ENCODE data around the gene WARS2. TPM values are rescaled to one million over a fixed set of nuclear protein-coding genes. Genes with fewer than 3 reads are reported as not detected.
"Not testable (repeated sequence)": the region's sequence is repeated elsewhere in the genome, so short reads cannot be mapped to it uniquely, and the experiment has no call there.

The WARS2 gene
- total and polyA plus RNA-seq, 4 donors, result 4.6 to 33.2 (median 11.3) TPM

DNA sequence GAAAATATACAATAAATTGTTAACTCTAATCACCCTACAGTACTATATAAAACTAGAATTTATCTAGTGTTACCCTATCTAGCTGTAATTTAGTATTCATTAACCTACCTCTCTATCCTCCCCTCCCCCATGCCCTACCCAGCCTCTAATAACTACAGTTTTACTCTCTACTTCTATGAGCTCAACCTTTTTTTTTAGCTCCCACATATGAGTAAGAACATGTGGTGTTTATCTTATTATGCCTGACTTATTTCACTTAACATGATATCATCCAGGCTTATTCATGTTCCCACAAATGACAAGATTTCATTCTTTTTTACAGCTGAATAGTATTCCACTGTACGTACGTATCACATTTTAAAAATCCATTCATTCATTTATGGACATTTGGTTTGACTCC lies 46.0 kb upstream of the WARS2 start:
- H3K36me3 ChIP-seq (ENCODE audit: control insufficient read depth in 4 of 4, insufficient read depth in 4 of 4, low read length in 4 of 4), result peaks cover 0 to 3% (median 0%) of the 10 kb centered on the region in 4 donors
- H3K9me3 ChIP-seq (ENCODE audit: control insufficient read depth in 4 of 4, insufficient read depth in 3 of 4, low read length in 3 of 4), result peaks cover 0 to 2% (median 0%) of the 10 kb centered on the region in 4 donors
- no peaks in the 10 kb centered on the region for H3K27me3 ChIP-seq (ENCODE audit: control insufficient read depth in 3 of 3, insufficient read depth in 3 of 3, low read length in 2 of 3)
- ATAC-seq (ENCODE audit: insufficient read depth, low FRiP score), result no peak
- no peak overlapping the region for H3K4me3 ChIP-seq
- no peaks in the 10 kb centered on the region for H3K4me1 ChIP-seq (ENCODE audit: control insufficient read depth in 5 of 5, insufficient read depth in 5 of 5, low read length in 5 of 5)
- WGBS, 2 donors, result 95 to 97% methylated on average over 2 of the region's 2 CpGs
- TF ChIP-seq, protein P1, sequence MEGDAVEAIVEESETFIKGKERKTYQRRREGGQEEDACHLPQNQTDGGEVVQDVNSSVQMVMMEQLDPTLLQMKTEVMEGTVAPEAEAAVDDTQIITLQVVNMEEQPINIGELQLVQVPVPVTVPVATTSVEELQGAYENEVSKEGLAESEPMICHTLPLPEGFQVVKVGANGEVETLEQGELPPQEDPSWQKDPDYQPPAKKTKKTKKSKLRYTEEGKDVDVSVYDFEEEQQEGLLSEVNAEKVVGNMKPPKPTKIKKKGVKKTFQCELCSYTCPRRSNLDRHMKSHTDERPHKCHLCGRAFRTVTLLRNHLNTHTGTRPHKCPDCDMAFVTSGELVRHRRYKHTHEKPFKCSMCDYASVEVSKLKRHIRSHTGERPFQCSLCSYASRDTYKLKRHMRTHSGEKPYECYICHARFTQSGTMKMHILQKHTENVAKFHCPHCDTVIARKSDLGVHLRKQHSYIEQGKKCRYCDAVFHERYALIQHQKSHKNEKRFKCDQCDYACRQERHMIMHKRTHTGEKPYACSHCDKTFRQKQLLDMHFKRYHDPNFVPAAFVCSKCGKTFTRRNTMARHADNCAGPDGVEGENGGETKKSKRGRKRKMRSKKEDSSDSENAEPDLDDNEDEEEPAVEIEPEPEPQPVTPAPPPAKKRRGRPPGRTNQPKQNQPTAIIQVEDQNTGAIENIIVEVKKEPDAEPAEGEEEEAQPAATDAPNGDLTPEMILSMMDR (IDR thresholded peaks at IDR 0.05; ENCODE audit: control extremely low read depth, extremely low read depth), result no peak
- DNase-seq, result no peak
- H3K9ac ChIP-seq (ENCODE audit: insufficient read depth in 1 of 2, low read length in 2 of 2), result no peak overlapping the region
- no peak overlapping the region for H3K27ac ChIP-seq (ENCODE audit: low read depth in 1 of 2, low read length in 1 of 2)

DNA sequence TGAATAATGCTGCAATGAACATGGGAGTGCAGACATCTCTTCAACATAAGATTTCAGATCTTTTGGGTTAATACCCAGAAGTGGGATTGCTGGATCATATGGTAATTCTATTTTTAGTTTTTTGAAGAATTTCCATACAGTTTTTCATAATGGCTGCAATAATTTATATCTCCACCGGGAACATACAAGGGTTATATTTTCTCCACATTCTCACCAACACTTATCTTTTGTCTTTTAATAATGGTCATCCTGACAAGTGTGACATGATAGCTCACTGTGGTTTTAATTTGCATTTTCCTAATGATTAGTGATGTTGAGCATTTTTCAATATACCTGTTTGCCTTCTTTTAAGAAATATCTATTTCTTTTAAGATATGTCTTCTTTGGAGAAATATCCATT lies 44.5 kb upstream of the WARS2 start:
- WGBS, 2 donors, result 88 to 92% methylated on average over 1 of the region's 1 CpG
- Histone ChIP-seq H3K4me3 (no peak overlapping the region), H3K27ac (ENCODE audit: low read depth in 1 of 2, low read length in 1 of 2) (no peak overlapping the region), H3K4me1 (ENCODE audit: control insufficient read depth in 5 of 5, insufficient read depth in 5 of 5, low read length in 5 of 5) (no peaks in the 10 kb centered on the region), H3K36me3 (ENCODE audit: control insufficient read depth in 4 of 4, insufficient read depth in 4 of 4, low read length in 4 of 4) (peaks cover 0 to 3% (median 0%) of the 10 kb centered on the region in 4 donors), H3K27me3 (ENCODE audit: control insufficient read depth in 3 of 3, insufficient read depth in 3 of 3, low read length in 2 of 3) (no peaks in the 10 kb centered on the region), H3K9ac (ENCODE audit: insufficient read depth in 1 of 2, low read length in 2 of 2) (no peak overlapping the region), H3K9me3 (ENCODE audit: control insufficient read depth in 4 of 4, insufficient read depth in 3 of 4, low read length in 3 of 4) (peaks cover 0 to 2% (median 0%) of the 10 kb centered on the region in 4 donors)
- no peak for DNase-seq
- TF ChIP-seq, protein P1 (IDR thresholded peaks at IDR 0.05; ENCODE audit: control extremely low read depth, extremely low read depth), result no peak
- ATAC-seq (ENCODE audit: insufficient read depth, low FRiP score), result no peak

DNA sequence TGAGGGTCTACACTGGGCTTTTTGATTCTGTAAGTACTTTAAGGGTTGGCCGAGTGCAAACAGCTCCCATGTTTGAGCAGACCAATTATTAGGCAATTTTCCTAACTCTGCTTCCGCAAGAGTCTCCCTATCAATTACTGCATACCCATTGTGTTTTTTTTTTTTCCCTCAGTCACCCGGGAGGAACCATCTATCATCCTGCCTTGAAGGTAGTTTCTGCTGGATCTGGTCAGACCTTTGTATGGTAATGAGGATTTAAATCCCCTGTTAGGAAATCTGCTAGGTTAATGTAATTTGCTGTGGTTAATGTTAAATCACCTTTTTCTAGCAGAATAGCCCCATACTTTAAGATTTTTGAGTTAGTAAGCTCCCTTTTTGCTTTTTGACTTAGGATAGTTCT lies 40.8 kb upstream of the WARS2 start:
- no peaks in the 10 kb centered on the region for H3K27me3 ChIP-seq (ENCODE audit: control insufficient read depth in 3 of 3, insufficient read depth in 3 of 3, low read length in 2 of 3)
- no peak overlapping the region for H3K4me3 ChIP-seq
- H3K27ac ChIP-seq (ENCODE audit: low read depth in 1 of 2, low read length in 1 of 2), result no peak overlapping the region
- ATAC-seq (ENCODE audit: insufficient read depth, low FRiP score), result no peak
- H3K9ac ChIP-seq (ENCODE audit: insufficient read depth in 1 of 2, low read length in 2 of 2), result no peak overlapping the region
- TF ChIP-seq, protein P1 (IDR thresholded peaks at IDR 0.05; ENCODE audit: control extremely low read depth, extremely low read depth), result no peak
- peaks cover 0 to 10% (median 0%) of the 10 kb centered on the region in 4 donors for H3K9me3 ChIP-seq (ENCODE audit: control insufficient read depth in 4 of 4, insufficient read depth in 3 of 4, low read length in 3 of 4)
- no peak for DNase-seq
- peaks cover 0 to 4% (median 2%) of the 10 kb centered on the region in 4 donors for H3K36me3 ChIP-seq (ENCODE audit: control insufficient read depth in 4 of 4, insufficient read depth in 4 of 4, low read length in 4 of 4)
- no peaks in the 10 kb centered on the region for H3K4me1 ChIP-seq (ENCODE audit: control insufficient read depth in 5 of 5, insufficient read depth in 5 of 5, low read length in 5 of 5)
- WGBS, 2 donors, result 83% methylated on average over 3 of the region's 3 CpGs

- H3K9me3 ChIP-seq (ENCODE audit: control insufficient read depth in 4 of 4, insufficient read depth in 3 of 4, low read length in 3 of 4), result peaks cover 0 to 10% (median 0%) of the 10 kb centered on the region in 4 donors
- no peak overlapping the region for H3K4me3 ChIP-seq
- H3K27ac ChIP-seq (ENCODE audit: low read depth in 1 of 2, low read length in 1 of 2), result no peak overlapping the region
- peaks cover 0 to 4% (median 2%) of the 10 kb centered on the region in 4 donors for H3K36me3 ChIP-seq (ENCODE audit: control insufficient read depth in 4 of 4, insufficient read depth in 4 of 4, low read length in 4 of 4)
- ATAC-seq (ENCODE audit: insufficient read depth, low FRiP score) (no peak), DNase-seq (no peak)
- no peaks in the 10 kb centered on the region for H3K4me1 ChIP-seq (ENCODE audit: control insufficient read depth in 5 of 5, insufficient read depth in 5 of 5, low read length in 5 of 5)
- H3K9ac ChIP-seq (ENCODE audit: insufficient read depth in 1 of 2, low read length in 2 of 2), result no peak overlapping the region
- 97 to 98% methylated on average over 22 of the region's 22 CpGs for WGBS, 2 donors
- TF ChIP-seq, protein P1 (IDR thresholded peaks at IDR 0.05; ENCODE audit: control extremely low read depth, extremely low read depth), result no peak
- no peaks in the 10 kb centered on the region for H3K27me3 ChIP-seq (ENCODE audit: control insufficient read depth in 3 of 3, insufficient read depth in 3 of 3, low read length in 2 of 3)
These were observed 38.6 kb upstream of the WARS2 start for GRCh38 chr1:119179051-119179450.

DNA sequence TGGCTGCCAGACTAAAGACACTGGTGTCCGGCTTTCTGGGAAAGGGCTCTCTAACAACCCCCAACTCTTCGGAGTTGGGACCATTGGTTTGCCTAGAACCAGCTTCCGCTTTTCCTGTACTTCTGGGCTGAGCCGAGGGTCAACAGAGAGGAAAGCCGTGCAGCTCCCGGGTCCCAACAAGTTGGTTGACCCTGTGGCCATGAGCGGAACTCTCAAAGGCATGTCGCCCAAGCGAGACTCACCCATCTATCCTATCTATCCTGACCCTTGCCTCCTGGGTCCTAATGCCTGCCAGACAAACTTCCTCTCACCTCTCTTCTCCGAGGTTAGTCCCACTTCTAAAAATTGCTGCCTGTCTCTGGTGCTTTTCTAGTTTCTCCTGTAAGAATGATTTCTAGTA lies 32.5 kb upstream of the WARS2 start:
- not testable (repeated sequence) for DNase-seq; H3K27ac ChIP-seq (ENCODE audit: low read depth in 1 of 2, low read length in 1 of 2); ATAC-seq (ENCODE audit: insufficient read depth, low FRiP score); H3K27me3 ChIP-seq (ENCODE audit: control insufficient read depth in 3 of 3, insufficient read depth in 3 of 3, low read length in 2 of 3); H3K9me3 ChIP-seq (ENCODE audit: control insufficient read depth in 4 of 4, insufficient read depth in 3 of 4, low read length in 3 of 4); H3K9ac ChIP-seq (ENCODE audit: insufficient read depth in 1 of 2, low read length in 2 of 2); H3K4me1 ChIP-seq (ENCODE audit: control insufficient read depth in 5 of 5, insufficient read depth in 5 of 5, low read length in 5 of 5); H3K4me3 ChIP-seq; H3K36me3 ChIP-seq (ENCODE audit: control insufficient read depth in 4 of 4, insufficient read depth in 4 of 4, low read length in 4 of 4)
- 94 to 98% methylated on average over 10 of the region's 10 CpGs for WGBS, 2 donors
